Measurements from ENCODE around the gene PRUNE2.

DNA sequence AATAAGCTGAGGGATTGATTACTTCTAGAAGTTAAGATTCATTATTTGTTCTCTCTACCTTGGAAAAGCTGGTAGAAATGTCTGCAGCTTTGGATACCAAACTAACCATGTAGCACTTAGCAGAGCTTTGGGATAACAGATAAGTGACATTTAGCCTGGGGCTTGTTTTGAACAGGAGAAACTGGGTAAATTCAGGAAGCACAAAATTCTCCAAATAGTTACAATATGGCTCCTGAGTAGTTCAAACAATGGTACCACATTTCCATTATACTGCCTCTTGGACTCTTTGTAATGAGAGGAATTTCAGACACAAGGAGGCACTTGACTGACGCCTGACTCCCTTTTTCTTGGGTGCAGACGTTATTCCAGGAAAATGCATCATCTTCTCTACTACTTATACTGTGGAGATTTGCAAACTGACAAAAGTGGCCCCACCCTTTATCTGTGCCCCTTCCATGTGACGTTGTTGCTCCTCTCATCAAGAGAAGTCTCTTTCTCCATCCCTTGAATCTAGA is 22.5 kb downstream of the PRUNE2 start:
- TF ChIP-seq, protein P1, sequence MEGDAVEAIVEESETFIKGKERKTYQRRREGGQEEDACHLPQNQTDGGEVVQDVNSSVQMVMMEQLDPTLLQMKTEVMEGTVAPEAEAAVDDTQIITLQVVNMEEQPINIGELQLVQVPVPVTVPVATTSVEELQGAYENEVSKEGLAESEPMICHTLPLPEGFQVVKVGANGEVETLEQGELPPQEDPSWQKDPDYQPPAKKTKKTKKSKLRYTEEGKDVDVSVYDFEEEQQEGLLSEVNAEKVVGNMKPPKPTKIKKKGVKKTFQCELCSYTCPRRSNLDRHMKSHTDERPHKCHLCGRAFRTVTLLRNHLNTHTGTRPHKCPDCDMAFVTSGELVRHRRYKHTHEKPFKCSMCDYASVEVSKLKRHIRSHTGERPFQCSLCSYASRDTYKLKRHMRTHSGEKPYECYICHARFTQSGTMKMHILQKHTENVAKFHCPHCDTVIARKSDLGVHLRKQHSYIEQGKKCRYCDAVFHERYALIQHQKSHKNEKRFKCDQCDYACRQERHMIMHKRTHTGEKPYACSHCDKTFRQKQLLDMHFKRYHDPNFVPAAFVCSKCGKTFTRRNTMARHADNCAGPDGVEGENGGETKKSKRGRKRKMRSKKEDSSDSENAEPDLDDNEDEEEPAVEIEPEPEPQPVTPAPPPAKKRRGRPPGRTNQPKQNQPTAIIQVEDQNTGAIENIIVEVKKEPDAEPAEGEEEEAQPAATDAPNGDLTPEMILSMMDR (IDR thresholded peaks at IDR 0.05; ENCODE audit: insufficient read depth, low read depth, low read length), result no peak
- no peak for TF ChIP-seq EZH2 (IDR thresholded peaks at IDR 0.05; ENCODE audit: insufficient read depth, low read length)
